GM12892 (cell line): ENCODE data around the gene FRMD3.

Experiments used
- POLR2A ChIP-seq: IDR thresholded peaks from 2 replicates; pipeline ENCODE4 v1.6.1; 2011; ENCODE audit warnings: low read depth, low read length, control low read depth
- TAF1 ChIP-seq: IDR thresholded peaks from 2 replicates; pipeline ENCODE4 v1.6.1; 2011; ENCODE audit warnings: low read depth, mild to moderate bottlenecking, control low read depth, low read length, borderline replicate concordance

DNA sequence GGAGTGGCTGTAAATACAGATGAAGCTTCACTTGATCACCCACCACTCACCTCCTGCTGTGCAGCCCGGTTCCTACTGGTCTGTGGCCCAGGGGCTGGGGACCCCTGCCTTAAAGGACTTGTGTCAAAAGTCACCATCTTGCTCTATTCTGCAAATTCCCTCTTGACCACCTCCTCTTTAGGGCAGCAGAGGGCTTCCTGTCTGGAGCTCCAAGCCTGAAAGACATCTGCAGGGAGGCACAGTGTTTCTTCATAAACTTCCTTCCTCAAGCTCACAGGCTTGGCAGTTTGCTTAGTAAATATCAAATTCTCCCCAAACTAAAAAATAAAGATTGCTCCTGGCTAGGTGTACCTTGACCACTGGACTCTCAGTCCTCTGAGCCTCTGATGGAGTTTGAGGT is 104.4 kb downstream of the FRMD3 start:
- TF ChIP-seq POLR2A (no peak), TAF1 (no peak)
